Measurements from ENCODE around the gene TREX2. TPM values are rescaled to one million over a fixed set of nuclear protein-coding genes. Genes with fewer than 3 reads are reported as not detected.

The TREX2 gene
- total RNA-seq, 5 donors from 2014 or later (not counting 1 experiment from before 2014, with no cell fraction given): 2.4 to 6.3 (median 5.4) TPM

- no peak overlapping the region for H3K27ac ChIP-seq (ENCODE audit: low read length)
- CTCF ChIA-PET: no interaction called here
- WGBS (ENCODE audit: insufficient coverage): 67% methylated on average over 16 of the region's 30 CpGs
- H3K9me3 ChIP-seq: no peaks in the 10 kb centered on the region
- ATAC-seq (replicated peaks in 1 of 4): no peak
- H3K4me1 Mint-ChIP-seq: no peaks in the 10 kb centered on the region
- no peaks in the 10 kb centered on the region for H3K27me3 Mint-ChIP-seq
- POLR2A ChIA-PET: no interaction called here
- no peaks in the 10 kb centered on the region for H3K9me3 Mint-ChIP-seq
- no peaks in the 10 kb centered on the region for H3K36me3 ChIP-seq (ENCODE audit: control insufficient read depth in 2 of 2, extremely low read depth in 1 of 2, insufficient read depth in 1 of 2, low read length in 1 of 2)
- DNase-seq: no peak
- H3K27ac Mint-ChIP-seq: no peak overlapping the region
- H3K4me3 Mint-ChIP-seq: no peak overlapping the region
- no peaks in the 10 kb centered on the region for H3K36me3 Mint-ChIP-seq
- no peaks in the 10 kb centered on the region for H3K4me1 ChIP-seq (ENCODE audit: control insufficient read depth in 1 of 2, extremely low read depth in 1 of 2, insufficient read depth in 2 of 2, low read length in 2 of 2)
- H3K4me3 ChIP-seq (ENCODE audit: control insufficient read depth in 1 of 2, extremely low read depth in 1 of 2, low read length in 1 of 2): no peak overlapping the region
- no peaks in the 10 kb centered on the region for H3K27me3 ChIP-seq (replicated peaks in 1 of 2; ENCODE audit: control insufficient read depth in 2 of 2, extremely low read depth in 1 of 2, insufficient read depth in 2 of 2, low read length in 1 of 2)
These were observed 39.7 kb upstream of the TREX2 start for GRCh38 chrX:153485396-153486080.

GRCh38 chrX:153482376-153483015 is 36.6 kb upstream of the TREX2 start:
- Histone ChIP-seq H3K36me3 (ENCODE audit: control insufficient read depth in 2 of 2, extremely low read depth in 1 of 2, insufficient read depth in 1 of 2, low read length in 1 of 2) (no peaks in the 10 kb centered on the region), H3K27ac (ENCODE audit: low read length) (no peak overlapping the region), H3K9me3 (no peaks in the 10 kb centered on the region), H3K27me3 (replicated peaks in 1 of 2; ENCODE audit: control insufficient read depth in 2 of 2, extremely low read depth in 1 of 2, insufficient read depth in 2 of 2, low read length in 1 of 2) (no peaks in the 10 kb centered on the region), H3K4me1 (ENCODE audit: control insufficient read depth in 1 of 2, extremely low read depth in 1 of 2, insufficient read depth in 2 of 2, low read length in 2 of 2) (no peaks in the 10 kb centered on the region), H3K4me3 (ENCODE audit: control insufficient read depth in 1 of 2, extremely low read depth in 1 of 2, low read length in 1 of 2) (no peak overlapping the region)
- ATAC-seq (replicated peaks in 1 of 4) (no peak), DNase-seq (no peak)
- 91% methylated on average over 6 of the region's 23 CpGs for WGBS (ENCODE audit: insufficient coverage)
- H3K27me3 Mint-ChIP-seq: no peaks in the 10 kb centered on the region
- H3K27ac Mint-ChIP-seq: no peak overlapping the region
- CTCF ChIA-PET: no interaction called here
- no peaks in the 10 kb centered on the region for H3K4me1 Mint-ChIP-seq
- POLR2A ChIA-PET: no interaction called here
- no peaks in the 10 kb centered on the region for H3K36me3 Mint-ChIP-seq
- no peak overlapping the region for H3K4me3 Mint-ChIP-seq
- no peaks in the 10 kb centered on the region for H3K9me3 Mint-ChIP-seq

GRCh38 chrX:153481043-153481442 is 35.2 kb upstream of the TREX2 start:
- Histone ChIP-seq H3K27ac (ENCODE audit: low read length) (no peak overlapping the region), H3K4me3 (ENCODE audit: control insufficient read depth in 1 of 2, extremely low read depth in 1 of 2, low read length in 1 of 2) (no peak overlapping the region), H3K9me3 (no peaks in the 10 kb centered on the region), H3K27me3 (replicated peaks in 1 of 2; ENCODE audit: control insufficient read depth in 2 of 2, extremely low read depth in 1 of 2, insufficient read depth in 2 of 2, low read length in 1 of 2) (peaks cover 0 to under 1% of the 10 kb centered on the region in 2 experiments), H3K36me3 (ENCODE audit: control insufficient read depth in 2 of 2, extremely low read depth in 1 of 2, insufficient read depth in 1 of 2, low read length in 1 of 2) (no peaks in the 10 kb centered on the region), H3K4me1 (ENCODE audit: control insufficient read depth in 1 of 2, extremely low read depth in 1 of 2, insufficient read depth in 2 of 2, low read length in 2 of 2) (no peaks in the 10 kb centered on the region)
- no peaks in the 10 kb centered on the region for H3K9me3 Mint-ChIP-seq
- H3K4me1 Mint-ChIP-seq: no peaks in the 10 kb centered on the region
- no peak overlapping the region for H3K27ac Mint-ChIP-seq
- DNase-seq (no peak), ATAC-seq (replicated peaks in 1 of 4) (no peak)
- H3K27me3 Mint-ChIP-seq: no peaks in the 10 kb centered on the region
- H3K36me3 Mint-ChIP-seq: no peaks in the 10 kb centered on the region
- 95% methylated on average over 6 of the region's 13 CpGs for WGBS (ENCODE audit: insufficient coverage)
- ChIA-PET CTCF (no interaction called here), POLR2A (no interaction called here)
- H3K4me3 Mint-ChIP-seq: no peak overlapping the region

- H3K36me3 ChIP-seq (ENCODE audit: control insufficient read depth in 2 of 2, extremely low read depth in 1 of 2, insufficient read depth in 1 of 2, low read length in 1 of 2): no peaks in the 10 kb centered on the region
- Mint-ChIP-seq H3K4me3 (no peak overlapping the region), H3K36me3 (no peaks in the 10 kb centered on the region), H3K4me1 (peaks cover 5 to 9% (median 7%) of the 10 kb centered on the region in 3 donors), H3K9me3 (no peaks in the 10 kb centered on the region), H3K27ac (no peak overlapping the region), H3K27me3 (no peaks in the 10 kb centered on the region)
- H3K4me3 ChIP-seq (ENCODE audit: control insufficient read depth in 1 of 2, extremely low read depth in 1 of 2, low read length in 1 of 2): no peak overlapping the region
- WGBS (ENCODE audit: insufficient coverage): 83% methylated on average over 14 of the region's 16 CpGs
- peaks cover 0 to 3% of the 10 kb centered on the region in 2 experiments for H3K27me3 ChIP-seq (replicated peaks in 1 of 2; ENCODE audit: control insufficient read depth in 2 of 2, extremely low read depth in 1 of 2, insufficient read depth in 2 of 2, low read length in 1 of 2)
- H3K9me3 ChIP-seq: no peaks in the 10 kb centered on the region
- DNase-seq: no peak
- POLR2A ChIA-PET: no interaction called here
- ATAC-seq (replicated peaks in 1 of 4): no peak
- CTCF ChIA-PET: no interaction called here
- H3K4me1 ChIP-seq (ENCODE audit: control insufficient read depth in 1 of 2, extremely low read depth in 1 of 2, insufficient read depth in 2 of 2, low read length in 2 of 2): peaks cover 4 to 15% of the 10 kb centered on the region in 2 experiments
- no peak overlapping the region for H3K27ac ChIP-seq (ENCODE audit: low read length)
These were observed 32.9 kb upstream of the TREX2 start for GRCh38 chrX:153478746-153479145.

DNA sequence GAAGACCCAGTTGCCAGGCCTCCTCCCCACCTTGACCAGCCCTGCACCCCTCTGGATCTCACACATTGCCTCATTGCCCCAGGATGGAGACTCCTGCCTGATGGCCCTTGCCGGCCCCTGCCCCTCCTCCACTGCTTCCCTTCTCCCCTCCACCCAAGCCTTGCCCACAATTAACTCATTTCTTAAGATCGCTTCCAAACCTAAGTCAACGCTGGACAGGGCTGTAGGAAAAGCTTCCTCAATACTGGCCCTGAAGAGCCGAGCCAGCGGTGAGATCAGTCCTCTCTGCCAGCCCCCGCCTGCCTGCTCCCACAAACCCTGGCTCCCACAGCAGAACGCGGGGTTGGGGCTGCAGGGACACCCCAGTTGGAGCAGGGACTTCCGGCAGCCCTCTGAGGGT is 32.0 kb upstream of the TREX2 start:
- CTCF ChIA-PET: no interaction called here

GRCh38 chrX:153477364-153477857 is 31.6 kb upstream of the TREX2 start:
- no peaks in the 10 kb centered on the region for H3K9me3 Mint-ChIP-seq
- no peaks in the 10 kb centered on the region for H3K36me3 Mint-ChIP-seq
- no peak overlapping the region for H3K27ac Mint-ChIP-seq
- WGBS (ENCODE audit: insufficient coverage): 93% methylated on average over 2 of the region's 11 CpGs
- ChIA-PET POLR2A (no interaction called here), CTCF (no interaction called here)
- H3K27me3 Mint-ChIP-seq: no peaks in the 10 kb centered on the region
- ATAC-seq (replicated peaks in 1 of 4): no peak
- Histone ChIP-seq H3K4me3 (ENCODE audit: control insufficient read depth in 1 of 2, extremely low read depth in 1 of 2, low read length in 1 of 2) (no peak overlapping the region), H3K9me3 (no peaks in the 10 kb centered on the region), H3K27me3 (replicated peaks in 1 of 2; ENCODE audit: control insufficient read depth in 2 of 2, extremely low read depth in 1 of 2, insufficient read depth in 2 of 2, low read length in 1 of 2) (peaks cover 0 to 3% of the 10 kb centered on the region in 2 experiments), H3K27ac (ENCODE audit: low read length) (no peak overlapping the region), H3K4me1 (ENCODE audit: control insufficient read depth in 1 of 2, extremely low read depth in 1 of 2, insufficient read depth in 2 of 2, low read length in 2 of 2) (peaks cover 4 to 16% of the 10 kb centered on the region in 2 experiments), H3K36me3 (ENCODE audit: control insufficient read depth in 2 of 2, extremely low read depth in 1 of 2, insufficient read depth in 1 of 2, low read length in 1 of 2) (no peaks in the 10 kb centered on the region)
- H3K4me3 Mint-ChIP-seq: no peak overlapping the region
- peaks cover 5 to 12% (median 9%) of the 10 kb centered on the region in 3 donors for H3K4me1 Mint-ChIP-seq
- no peak for DNase-seq

More for the DNA sequence above, 32.0 kb upstream of the TREX2 start:
- H3K4me3 ChIP-seq (ENCODE audit: control insufficient read depth in 1 of 2, extremely low read depth in 1 of 2, low read length in 1 of 2): no peak overlapping the region
- peaks cover 4 to 16% of the 10 kb centered on the region in 2 experiments for H3K4me1 ChIP-seq (ENCODE audit: control insufficient read depth in 1 of 2, extremely low read depth in 1 of 2, insufficient read depth in 2 of 2, low read length in 2 of 2)
- 93% methylated on average over 3 of the region's 9 CpGs for WGBS (ENCODE audit: insufficient coverage)
- peaks cover 5 to 12% (median 9%) of the 10 kb centered on the region in 3 donors for H3K4me1 Mint-ChIP-seq
- POLR2A ChIA-PET: no interaction called here
- H3K4me3 Mint-ChIP-seq: no peak overlapping the region
- H3K9me3 ChIP-seq: no peaks in the 10 kb centered on the region
- no peaks in the 10 kb centered on the region for H3K36me3 Mint-ChIP-seq
- no peak for DNase-seq
- peaks cover 0 to 3% of the 10 kb centered on the region in 2 experiments for H3K27me3 ChIP-seq (replicated peaks in 1 of 2; ENCODE audit: control insufficient read depth in 2 of 2, extremely low read depth in 1 of 2, insufficient read depth in 2 of 2, low read length in 1 of 2)
- no peaks in the 10 kb centered on the region for H3K27me3 Mint-ChIP-seq
- no peak overlapping the region for H3K27ac Mint-ChIP-seq
- ATAC-seq (replicated peaks in 1 of 4): no peak
- H3K36me3 ChIP-seq (ENCODE audit: control insufficient read depth in 2 of 2, extremely low read depth in 1 of 2, insufficient read depth in 1 of 2, low read length in 1 of 2): no peaks in the 10 kb centered on the region
- no peaks in the 10 kb centered on the region for H3K9me3 Mint-ChIP-seq
- no peak overlapping the region for H3K27ac ChIP-seq (ENCODE audit: low read length)

Measured in T-cell (primary cell).